HG03039 (cell line): ENCODE data around the gene HOXD9.

Experiments used
- ATAC-seq: cut with Tn5 transposase; IDR thresholded peaks from one replicate; pipeline ENCODE4 v1.9.1; 2021; ENCODE audit warnings: mild to moderate bottlenecking, moderate library complexity; ENCODE audit not compliant: unreplicated experiment

The HOXD9 gene

DNA sequence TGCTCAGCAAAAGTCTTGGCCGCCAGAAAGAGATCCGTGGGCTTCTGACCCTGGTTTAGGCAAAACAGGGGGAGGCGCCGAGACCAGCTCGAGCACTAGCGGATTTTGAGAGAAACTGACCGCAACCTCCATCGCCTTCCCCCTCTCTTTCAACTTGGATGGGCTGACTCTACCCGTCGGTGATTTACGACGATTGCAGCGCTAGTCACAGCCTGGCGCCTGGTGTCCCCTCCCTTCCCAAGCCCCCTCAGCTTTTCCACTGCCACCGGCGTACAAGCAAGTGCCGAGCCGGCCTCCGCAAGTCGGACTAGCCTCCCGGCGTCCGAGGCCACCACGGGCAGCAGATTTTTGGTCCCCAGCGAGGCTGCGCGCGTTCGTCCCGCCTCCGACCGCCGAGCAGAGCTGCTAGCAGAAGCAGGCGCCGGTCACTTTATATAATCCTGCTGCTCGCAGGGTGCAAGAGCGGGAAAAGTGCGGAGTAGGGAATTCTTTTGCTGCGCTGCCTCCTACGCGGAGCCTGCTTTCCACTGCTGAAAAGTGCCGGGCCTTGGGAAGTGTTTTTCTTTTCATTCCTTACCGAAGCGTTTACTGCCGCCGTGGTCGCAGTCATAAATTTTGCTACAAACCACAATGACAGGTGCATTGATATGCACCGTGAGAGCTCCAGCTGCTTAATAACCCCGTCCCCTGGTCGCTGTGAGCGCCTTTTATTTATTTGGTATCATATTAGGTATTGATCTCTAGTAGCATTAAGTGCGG lies 42.3 kb downstream of the HOXD9 start:
- ATAC-seq = no peak

DNA sequence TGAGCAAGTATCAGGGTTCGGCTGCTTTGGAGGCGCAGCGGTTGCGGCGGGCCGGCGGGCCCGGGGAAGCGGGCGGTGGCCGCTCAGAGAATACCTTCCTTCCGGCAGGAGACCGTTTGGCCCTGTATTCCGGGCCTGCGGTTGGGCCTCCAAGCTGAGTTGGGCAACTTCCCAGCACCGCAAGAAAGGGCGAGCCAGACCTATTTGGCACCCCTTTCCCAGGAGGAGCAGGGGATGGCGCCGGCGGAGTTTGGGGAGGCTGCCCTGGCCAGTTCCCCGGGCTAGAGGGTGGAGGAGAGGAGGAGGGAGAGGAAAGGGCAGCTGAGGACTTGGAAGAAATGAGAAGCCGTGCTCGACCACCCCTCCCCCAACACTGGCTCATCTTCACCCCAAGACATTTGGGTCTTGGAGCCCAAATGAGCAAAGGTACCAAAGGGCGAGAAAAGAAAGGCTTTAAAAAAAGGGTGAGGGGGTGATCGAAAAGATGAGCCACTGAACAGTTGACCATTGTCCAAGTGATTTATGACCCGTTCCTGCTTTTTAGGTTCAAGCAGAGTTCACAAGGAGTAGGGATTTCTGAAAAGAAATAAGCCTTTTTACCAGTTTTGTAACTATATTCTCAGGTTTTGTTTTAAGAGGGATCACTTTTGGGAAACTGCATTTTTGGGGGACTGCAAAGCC lies 43.0 kb downstream of the HOXD9 start:
- ATAC-seq = no peak

DNA sequence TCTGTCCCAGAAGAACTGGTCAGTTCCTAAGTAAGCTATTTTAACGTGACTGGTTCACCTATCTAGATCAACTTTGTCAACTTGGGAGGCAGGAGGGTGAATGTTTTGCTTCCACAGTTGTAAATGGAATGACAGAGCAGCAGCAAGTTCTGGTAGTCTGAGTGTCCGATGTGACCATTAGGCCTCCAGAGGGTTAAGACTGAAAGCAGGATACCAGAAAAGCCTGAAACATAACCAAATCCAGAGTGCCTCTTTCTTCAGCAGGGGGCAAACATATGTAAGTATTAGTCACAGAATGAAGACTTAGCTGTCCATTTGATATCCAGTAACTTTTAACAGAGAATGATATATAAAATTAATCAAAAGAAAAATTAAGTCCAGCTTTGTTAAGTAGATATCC lies 43.8 kb downstream of the HOXD9 start:
- ATAC-seq = no peak

DNA sequence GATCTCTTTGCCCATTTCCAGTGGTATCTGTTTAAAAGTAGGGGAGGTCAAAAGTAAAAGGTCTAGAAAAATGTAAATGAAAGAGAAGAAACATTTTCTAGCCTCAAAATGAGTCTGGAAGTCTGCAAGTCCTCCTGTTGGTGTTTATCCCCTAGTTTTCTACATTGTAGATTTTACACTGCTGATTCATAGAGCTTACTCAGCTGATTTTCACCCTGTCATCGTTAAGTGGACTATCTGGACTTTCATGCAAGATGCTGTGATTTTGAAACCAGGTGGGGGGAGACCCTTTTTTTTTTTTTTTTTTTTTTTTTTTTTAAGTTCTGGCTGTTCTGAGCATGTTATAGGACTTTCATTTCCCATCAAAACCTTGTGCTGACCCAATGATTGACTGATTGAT lies 44.9 kb downstream of the HOXD9 start:
- ATAC-seq = no peak

DNA sequence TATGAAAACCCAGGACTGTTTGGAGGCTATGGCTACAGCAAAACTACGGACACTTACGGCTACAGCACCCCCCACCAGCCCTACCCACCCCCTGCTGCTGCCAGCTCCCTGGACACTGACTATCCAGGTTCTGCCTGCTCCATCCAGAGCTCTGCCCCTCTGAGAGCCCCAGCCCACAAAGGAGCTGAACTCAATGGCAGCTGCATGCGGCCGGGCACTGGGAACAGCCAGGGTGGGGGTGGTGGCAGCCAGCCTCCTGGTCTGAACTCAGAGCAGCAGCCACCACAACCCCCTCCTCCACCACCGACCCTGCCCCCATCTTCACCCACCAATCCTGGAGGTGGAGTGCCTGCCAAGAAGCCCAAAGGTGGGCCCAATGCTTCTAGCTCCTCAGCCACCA lies 46.7 kb downstream of the HOXD9 start:
- no peak for ATAC-seq

DNA sequence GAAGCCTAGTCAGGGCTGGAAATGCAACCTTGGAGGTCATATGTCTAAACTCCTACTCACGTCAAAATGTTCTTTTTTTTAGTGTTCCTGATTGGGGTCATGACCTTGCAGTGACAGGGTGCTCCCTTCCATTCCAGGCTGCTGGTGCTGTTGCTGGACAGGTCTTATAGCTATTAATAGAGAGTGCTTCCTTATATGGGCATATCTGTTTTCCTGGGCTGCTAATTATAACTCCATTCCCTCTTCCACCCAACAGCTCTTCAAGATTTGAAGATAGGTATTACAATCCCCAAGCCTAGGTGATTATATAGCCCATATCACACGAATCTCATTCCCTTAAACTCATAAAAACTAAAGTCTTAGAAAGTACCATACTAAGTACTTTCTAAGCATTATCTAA lies 47.2 kb downstream of the HOXD9 start:
- no peak for ATAC-seq

DNA sequence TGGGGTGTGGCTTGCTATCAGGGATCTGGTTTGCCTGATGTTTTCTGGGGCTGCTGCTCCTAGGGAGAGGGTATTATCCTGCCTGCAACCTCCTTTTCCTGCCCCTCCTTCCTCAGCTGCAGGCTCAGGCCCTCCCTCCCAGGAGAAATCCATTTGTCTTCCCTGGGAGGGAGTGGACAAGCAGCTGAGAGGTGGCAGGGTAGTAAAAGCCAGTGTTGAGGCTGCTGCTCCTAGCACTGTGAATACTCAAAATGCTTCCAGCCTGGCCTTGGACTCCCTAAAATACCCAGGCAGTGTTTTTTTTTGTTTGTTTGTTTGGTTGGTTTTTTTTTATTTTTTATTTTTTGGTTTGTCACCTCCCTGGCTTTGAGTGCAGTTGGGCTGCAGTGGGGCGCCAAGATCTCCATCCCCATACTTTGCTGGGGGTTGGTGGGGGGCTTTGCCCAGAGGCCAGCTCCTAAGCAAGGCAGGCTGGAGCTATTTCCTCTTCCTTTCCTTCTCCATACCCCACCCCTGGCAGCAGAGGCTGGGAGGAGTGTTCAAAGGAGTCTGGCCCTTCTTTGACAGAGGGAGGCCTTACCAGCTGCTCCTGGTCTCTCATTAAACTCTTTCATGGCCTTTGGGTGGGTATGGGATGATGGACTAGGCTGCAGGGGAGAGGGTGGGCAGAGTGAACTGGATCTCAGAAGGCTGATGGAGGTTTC lies 48.2 kb downstream of the HOXD9 start:
- ATAC-seq = no peak

DNA sequence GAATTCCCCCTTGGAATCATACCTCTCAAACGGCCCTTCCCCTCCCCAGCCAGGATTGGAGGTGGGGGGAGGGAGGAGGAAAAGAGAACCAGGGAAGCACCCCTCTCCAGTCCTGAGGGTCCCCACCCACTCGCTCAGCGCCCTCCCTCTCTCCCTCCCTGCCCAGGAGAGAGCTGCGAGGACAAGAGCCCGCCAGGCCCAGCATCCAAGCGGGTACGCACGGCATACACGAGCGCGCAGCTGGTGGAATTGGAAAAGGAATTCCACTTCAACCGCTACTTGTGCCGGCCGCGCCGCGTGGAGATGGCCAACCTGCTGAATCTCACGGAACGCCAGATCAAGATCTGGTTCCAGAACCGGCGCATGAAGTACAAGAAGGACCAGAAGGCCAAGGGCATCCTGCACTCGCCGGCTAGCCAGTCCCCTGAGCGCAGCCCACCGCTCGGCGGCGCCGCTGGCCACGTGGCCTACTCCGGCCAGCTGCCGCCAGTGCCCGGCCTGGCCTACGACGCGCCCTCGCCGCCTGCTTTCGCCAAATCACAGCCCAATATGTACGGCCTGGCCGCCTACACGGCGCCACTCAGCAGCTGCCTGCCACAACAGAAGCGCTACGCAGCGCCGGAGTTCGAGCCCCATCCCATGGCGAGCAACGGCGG lies 49.0 kb downstream of the HOXD9 start:
- no peak for ATAC-seq

DNA sequence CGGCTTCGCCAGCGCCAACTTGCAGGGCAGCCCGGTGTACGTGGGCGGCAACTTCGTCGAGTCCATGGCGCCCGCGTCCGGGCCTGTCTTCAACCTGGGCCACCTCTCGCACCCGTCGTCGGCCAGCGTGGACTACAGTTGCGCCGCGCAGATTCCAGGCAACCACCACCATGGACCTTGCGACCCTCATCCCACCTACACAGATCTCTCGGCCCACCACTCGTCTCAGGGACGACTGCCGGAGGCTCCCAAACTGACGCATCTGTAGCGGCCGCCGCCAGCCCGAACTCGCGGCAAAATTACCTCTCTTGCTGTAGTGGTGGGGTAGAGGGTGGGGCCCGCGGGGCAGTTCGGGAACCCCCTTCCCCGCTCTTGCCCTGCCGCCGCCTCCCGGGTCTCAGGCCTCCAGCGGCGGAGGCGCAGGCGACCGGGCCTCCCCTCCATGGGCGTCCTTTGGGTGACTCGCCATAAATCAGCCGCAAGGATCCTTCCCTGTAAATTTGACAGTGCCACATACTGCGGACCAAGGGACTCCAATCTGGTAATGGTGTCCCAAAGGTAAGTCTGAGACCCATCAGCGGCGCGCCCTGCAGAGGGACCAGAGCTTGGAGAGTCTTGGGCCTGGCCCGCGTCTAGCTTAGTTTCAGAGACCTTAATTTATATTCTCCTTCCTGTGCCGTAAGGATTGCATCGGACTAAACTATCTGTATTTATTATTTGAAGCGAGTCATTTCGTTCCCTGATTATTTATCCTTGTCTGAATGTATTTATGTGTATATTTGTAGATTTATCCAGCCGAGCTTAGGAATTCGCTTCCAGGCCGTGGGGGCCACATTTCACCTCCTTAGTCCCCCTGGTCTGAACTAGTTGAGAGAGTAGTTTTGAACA lies 49.7 kb downstream of the HOXD9 start:
- no peak for ATAC-seq

DNA sequence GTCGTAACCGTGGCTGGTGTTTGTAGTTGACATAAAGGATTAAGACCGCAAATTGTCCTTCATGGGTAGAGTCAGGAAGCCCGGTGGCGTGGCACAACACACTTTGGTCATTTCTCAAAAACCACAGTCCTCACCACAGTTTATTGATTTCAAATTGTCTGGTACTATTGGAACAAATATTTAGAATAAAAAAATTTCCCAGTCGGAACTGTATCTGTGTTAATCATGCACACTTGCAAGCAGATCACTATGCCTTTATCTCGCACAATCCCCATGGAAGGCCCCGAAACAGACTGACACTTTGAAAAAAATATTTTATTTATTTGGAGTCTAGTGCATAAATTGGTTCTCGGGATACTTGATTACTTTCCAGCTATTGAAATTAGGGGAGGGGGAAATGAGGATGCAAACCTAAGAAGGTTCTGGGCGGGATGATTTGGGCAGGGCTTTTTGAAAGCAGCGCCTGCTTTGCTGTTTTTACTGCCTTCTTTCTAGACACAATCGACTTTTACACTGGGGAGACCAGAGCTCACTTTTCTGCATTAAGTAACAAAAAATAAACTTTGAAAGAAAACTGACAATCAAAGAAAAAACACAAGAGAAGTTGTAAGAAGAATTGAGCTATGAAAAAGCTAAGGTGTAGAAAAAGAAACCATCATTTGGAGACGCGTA lies 50.5 kb downstream of the HOXD9 start:
- ATAC-seq = no peak

DNA sequence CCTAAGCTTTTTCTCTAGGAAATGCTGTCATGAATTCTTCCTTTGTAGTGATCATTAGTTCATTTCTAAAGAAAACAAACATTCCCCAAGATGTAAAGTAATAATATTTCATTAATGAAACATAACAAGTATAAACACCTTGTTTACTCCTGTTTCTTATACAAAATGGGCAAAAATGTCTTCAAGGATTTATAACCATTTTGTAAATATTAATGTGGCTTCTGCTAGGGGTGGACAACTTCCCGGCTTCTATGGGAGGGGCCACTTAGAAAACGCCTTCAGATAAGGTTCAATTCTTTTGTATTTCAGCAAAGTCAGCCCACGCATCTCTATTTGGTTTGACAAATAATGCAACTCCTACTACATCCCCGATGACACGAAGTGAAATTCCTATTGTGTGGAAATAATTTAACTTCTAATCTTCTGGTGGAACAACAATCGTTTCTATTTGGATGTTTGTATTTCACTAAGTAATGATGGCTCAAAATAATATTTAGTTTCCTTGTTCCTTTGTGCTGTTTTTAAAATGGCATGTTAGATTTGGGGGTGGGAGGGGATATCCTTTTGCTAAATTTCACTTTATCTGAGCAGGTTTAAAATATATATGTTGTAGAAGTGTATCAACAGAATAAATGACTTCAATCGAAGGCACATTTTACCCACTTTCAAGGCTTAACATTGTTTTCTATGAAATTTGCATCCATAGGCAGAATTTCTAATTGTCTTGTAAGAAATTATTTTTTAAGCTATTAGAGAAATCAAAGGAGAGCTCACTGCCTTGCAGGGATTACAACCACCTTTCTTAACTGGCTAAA lies 51.3 kb downstream of the HOXD9 start:
- ATAC-seq = no peak

DNA sequence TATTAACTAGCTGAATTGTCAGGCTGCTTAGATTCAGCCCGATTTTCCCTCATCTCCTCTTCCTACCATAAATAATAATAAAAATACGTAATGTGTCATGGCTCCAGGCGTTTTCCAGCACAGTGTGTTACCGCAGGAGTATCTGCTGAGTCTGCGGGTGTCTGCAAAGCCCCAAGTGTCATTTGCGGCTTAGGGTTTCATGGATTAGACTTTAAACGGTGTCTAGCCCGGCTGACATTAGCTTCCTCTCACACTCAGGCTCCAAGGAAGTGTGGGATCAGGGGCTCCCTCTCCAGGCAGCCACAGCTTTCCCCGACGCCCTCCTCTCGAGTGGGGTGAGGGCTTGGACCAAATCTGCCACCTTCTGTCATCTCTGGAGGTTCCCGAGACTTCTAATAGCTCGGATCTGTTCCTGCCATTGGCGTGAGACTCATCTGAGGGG lies 51.9 kb downstream of the HOXD9 start:
- ATAC-seq = no peak
